Fibroblast of lung (primary cell): ENCODE results near the gene LARP1. TPM values are rescaled to one million over a fixed set of nuclear protein-coding genes. Genes with fewer than 3 reads are reported as not detected.

Source experiments
- DNase-seq, 2 donors: peaks; one replicate each; pipeline versions ENCODE4 v3.0.0 to v3.0.0-alpha.2; 2010; ENCODE audit warnings: low read depth in 2 of 2
- H2AFZ ChIP-seq: 2 replicates; pipeline ENCODE4 v1.5.1; 2012; ENCODE audit warnings: low read length, control low read depth, inconsistent platforms
- H3K27ac ChIP-seq: 2 replicates; pipeline ENCODE4 v1.5.1; 2011; ENCODE audit warnings: low read length, control low read depth; ENCODE audit not compliant: insufficient read depth
- H3K27me3 ChIP-seq: 2 replicates; pipeline ENCODE4 v1.5.1; 2011; ENCODE audit warnings: mild to moderate bottlenecking, low read length; ENCODE audit not compliant: control insufficient read depth, insufficient read depth
- H3K36me3 ChIP-seq: 2 replicates; pipeline ENCODE4 v1.5.1; 2011; ENCODE audit warnings: low read length; ENCODE audit not compliant: control insufficient read depth, insufficient read depth
- H3K4me1 ChIP-seq: 2 replicates; pipeline ENCODE4 v1.5.1; 2011; ENCODE audit warnings: low read length; ENCODE audit not compliant: control insufficient read depth, insufficient read depth; ENCODE audit errors: extremely low read depth
- H3K4me2 ChIP-seq: 2 replicates; pipeline ENCODE4 v1.5.1; 2011; ENCODE audit warnings: low read length, control low read depth; ENCODE audit not compliant: insufficient read depth; ENCODE audit errors: extremely low read depth
- H3K4me3 ChIP-seq, 4 experiments: fragments of 200-600 bp in 1 of 4; sonication (generic) in 1 of 4; replicated peaks in 1 of 4; 2 replicates each; pipeline ENCODE4 v1.5.1; 2011 to 2016; ENCODE audit warnings: low read length in 4 of 4, low read depth in 3 of 4, mild to moderate bottlenecking in 3 of 4, control low read depth in 2 of 4, inconsistent platforms in 1 of 4, mixed read lengths in 1 of 4; ENCODE audit not compliant: insufficient read depth in 1 of 4; ENCODE audit errors: control extremely low read depth in 1 of 4
- H3K79me2 ChIP-seq: 2 replicates; pipeline ENCODE4 v1.5.1; 2012; ENCODE audit warnings: mild to moderate bottlenecking, low read length, inconsistent platforms; ENCODE audit not compliant: control insufficient read depth, insufficient read depth
- H3K9ac ChIP-seq: 2 replicates; pipeline ENCODE4 v1.5.1; 2011; ENCODE audit warnings: mild to moderate bottlenecking, low read length, control low read depth; ENCODE audit not compliant: insufficient read depth
- H3K9me3 ChIP-seq: 2 replicates; pipeline ENCODE4 v1.5.1; 2012; ENCODE audit warnings: low read depth, low read length; ENCODE audit not compliant: control insufficient read depth, insufficient read depth
- H4K20me1 ChIP-seq: 2 replicates; pipeline ENCODE4 v1.5.1; 2011; ENCODE audit warnings: low read length; ENCODE audit not compliant: control insufficient read depth, insufficient read depth; ENCODE audit errors: extremely low read depth
- EZH2 ChIP-seq: IDR thresholded peaks from 2 replicates; pipeline ENCODE4 v1.5.1; 2012; ENCODE audit warnings: low read length, control low read depth, mild to moderate bottlenecking; ENCODE audit errors: missing control alignments
- polyA plus RNA-seq, 2 donors: library from polyadenylated mRNA; depleted of rRNA in 1 of 2; stranded (reverse) in 1 of 2; unstranded in 1 of 2; fragments of >200 nt; gene quantifications; 2 replicates each; pipeline ENCODE4 v1.2.1, GENCODE V29; 2011 to 2012; ENCODE audit warnings: missing spikeins in 1 of 2
- total RNA-seq: library from RNA; depleted of rRNA; stranded (reverse); fragments of >200 nt; gene quantifications from 2 replicates; pipeline ENCODE4 v1.2.1, GENCODE V29; 2014
- TF ChIP-seq, protein P1 (sequence below), 2 donors: IDR thresholded peaks in 1 of 2; conservative IDR thresholded peaks in 1 of 2; 1 replicate in 1 of 2; 2 replicates in 1 of 2; pipeline ENCODE4 v1.5.1; 2011 to 2012; ENCODE audit warnings: low read length in 2 of 2, control low read depth in 1 of 2, inconsistent platforms in 1 of 2, low read depth in 1 of 2, mild to moderate bottlenecking in 1 of 2

Gene LARP1
- total and polyA plus RNA-seq, 2 donors (not counting 1 experiment from before 2014, with no cell fraction given) = 51.0 to 81.3 TPM

DNA sequence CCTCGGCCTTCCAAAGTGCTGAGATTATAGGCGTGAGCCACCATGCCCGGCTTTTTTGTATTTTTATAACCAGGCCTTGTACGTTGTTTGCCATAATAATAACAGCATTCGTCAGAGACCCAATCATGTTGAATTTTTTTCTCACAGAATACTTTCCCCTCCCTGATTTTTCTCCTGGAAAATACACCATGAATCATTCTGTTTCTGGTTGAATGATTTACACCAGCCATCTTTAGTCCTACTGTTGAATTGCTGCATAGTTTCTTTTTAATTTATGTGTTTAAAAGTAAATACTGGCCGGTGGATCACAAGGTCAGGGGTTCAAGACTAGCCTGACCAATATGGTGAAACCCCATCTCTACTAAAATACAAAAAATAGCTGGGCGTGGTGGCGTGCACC lies 106.8 kb downstream of the LARP1 start:
- Histone ChIP-seq H3K27ac (no peak overlapping the region), H3K36me3 (peaks cover 4% of the 10 kb centered on the region), H4K20me1 (no peaks in the 10 kb centered on the region)

DNA sequence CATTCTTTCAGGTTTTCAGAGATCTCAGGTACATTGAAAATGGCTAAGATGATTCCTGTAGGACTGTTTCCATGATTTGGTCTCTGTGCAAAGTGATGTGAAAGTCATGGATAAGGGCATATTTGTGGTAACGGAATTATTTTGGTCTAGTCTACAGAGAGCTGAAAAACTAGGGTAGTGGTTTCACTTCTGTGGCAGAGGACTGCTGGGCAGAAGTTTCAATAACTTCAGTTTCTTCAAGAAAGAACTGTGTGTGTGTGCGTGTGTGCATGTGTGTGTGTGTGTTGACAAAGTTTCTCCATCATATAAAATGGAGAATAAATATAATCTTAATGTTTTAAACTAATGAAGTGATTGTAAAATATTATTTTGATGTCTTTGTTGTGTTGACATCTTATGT lies 107.6 kb downstream of the LARP1 start:
- TF ChIP-seq, protein P1, sequence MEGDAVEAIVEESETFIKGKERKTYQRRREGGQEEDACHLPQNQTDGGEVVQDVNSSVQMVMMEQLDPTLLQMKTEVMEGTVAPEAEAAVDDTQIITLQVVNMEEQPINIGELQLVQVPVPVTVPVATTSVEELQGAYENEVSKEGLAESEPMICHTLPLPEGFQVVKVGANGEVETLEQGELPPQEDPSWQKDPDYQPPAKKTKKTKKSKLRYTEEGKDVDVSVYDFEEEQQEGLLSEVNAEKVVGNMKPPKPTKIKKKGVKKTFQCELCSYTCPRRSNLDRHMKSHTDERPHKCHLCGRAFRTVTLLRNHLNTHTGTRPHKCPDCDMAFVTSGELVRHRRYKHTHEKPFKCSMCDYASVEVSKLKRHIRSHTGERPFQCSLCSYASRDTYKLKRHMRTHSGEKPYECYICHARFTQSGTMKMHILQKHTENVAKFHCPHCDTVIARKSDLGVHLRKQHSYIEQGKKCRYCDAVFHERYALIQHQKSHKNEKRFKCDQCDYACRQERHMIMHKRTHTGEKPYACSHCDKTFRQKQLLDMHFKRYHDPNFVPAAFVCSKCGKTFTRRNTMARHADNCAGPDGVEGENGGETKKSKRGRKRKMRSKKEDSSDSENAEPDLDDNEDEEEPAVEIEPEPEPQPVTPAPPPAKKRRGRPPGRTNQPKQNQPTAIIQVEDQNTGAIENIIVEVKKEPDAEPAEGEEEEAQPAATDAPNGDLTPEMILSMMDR (conservative IDR thresholded peaks at IDR 0.05 in 1 of 2, IDR thresholded peaks at IDR 0.05 in 1 of 2; ENCODE audit: low read depth in 1 of 2, low read length in 2 of 2) = no peak
- TF ChIP-seq EZH2 = no peak
- peaks cover 11% of the 10 kb centered on the region for H3K4me1 ChIP-seq
- DNase-seq = peak in 1 of 2 donors; percentile 57
- H3K36me3 ChIP-seq = peaks cover 4% of the 10 kb centered on the region
- H3K27me3 ChIP-seq = no peaks in the 10 kb centered on the region
- no peaks in the 10 kb centered on the region for H3K9me3 ChIP-seq
- H2AFZ ChIP-seq = no peak overlapping the region
- H3K4me2 ChIP-seq = no peak overlapping the region
- H3K27ac ChIP-seq = no peak overlapping the region
- no peak overlapping the region for H3K9ac ChIP-seq
- H3K4me3 ChIP-seq = no peak overlapping the region
- peaks cover 66% of the 10 kb centered on the region for H3K79me2 ChIP-seq
- H4K20me1 ChIP-seq = no peaks in the 10 kb centered on the region

More for the DNA sequence above, 106.8 kb downstream of the LARP1 start:
- H3K4me3 ChIP-seq = no peak overlapping the region
- no peak overlapping the region for H3K9ac ChIP-seq
- TF ChIP-seq EZH2 = no peak
- TF ChIP-seq, protein P1 (conservative IDR thresholded peaks at IDR 0.05 in 1 of 2, IDR thresholded peaks at IDR 0.05 in 1 of 2; ENCODE audit: low read depth in 1 of 2, low read length in 2 of 2) = no peak
- H3K27me3 ChIP-seq = no peaks in the 10 kb centered on the region
- peaks cover 66% of the 10 kb centered on the region for H3K79me2 ChIP-seq
- H3K4me2 ChIP-seq = no peak overlapping the region
- no peak overlapping the region for H2AFZ ChIP-seq
- no peaks in the 10 kb centered on the region for H3K9me3 ChIP-seq
- peaks cover 11% of the 10 kb centered on the region for H3K4me1 ChIP-seq
- DNase-seq = no peak

DNA sequence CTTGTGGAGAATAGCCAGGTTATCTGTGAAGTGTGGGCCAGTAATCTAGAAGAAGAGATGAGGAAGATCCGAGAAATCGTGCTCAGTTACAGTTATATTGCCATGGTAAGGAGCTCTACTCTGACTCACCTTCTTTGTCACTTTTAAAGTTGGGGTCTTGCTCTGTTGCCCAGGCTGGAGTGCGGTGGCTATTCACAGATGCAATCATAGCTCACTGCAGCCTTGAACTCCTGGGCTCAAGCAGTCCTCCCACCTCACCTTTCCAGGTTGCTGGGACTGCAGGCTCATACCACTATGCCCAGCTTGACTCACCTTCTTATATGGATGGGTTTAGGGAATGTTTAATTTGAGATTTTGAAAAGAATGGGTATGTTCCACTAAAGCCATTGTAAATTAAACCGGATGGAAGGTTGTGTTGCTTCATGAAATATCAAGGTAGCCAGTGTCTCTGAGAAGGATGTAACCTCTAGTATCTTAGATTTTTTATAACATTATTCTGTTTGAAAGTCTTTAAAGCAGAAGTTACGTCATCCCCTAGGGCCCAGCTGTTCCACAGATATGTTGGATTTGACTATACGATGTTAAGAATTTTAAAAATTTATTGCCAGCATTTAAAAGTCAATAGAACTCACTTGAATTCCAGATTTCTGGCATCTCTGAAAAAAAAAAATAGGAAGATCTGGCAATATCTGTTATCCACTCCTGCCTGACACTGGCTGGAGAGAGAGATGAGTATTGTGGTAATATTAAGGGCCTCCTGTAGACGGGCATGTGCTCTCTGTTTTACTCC lies 108.3 kb downstream of the LARP1 start:
- Histone ChIP-seq H3K9ac (no peak overlapping the region), H2AFZ (no peak overlapping the region), H3K36me3 (peaks cover 4% of the 10 kb centered on the region), H3K27ac (no peak overlapping the region), H3K27me3 (no peaks in the 10 kb centered on the region), H3K9me3 (no peaks in the 10 kb centered on the region), H3K79me2 (peaks cover 66% of the 10 kb centered on the region), H3K4me1 (peaks cover 11% of the 10 kb centered on the region), H4K20me1 (no peaks in the 10 kb centered on the region), H3K4me2 (no peak overlapping the region), H3K4me3 (no peak overlapping the region)
- no peak for DNase-seq
- TF ChIP-seq, protein P1 (conservative IDR thresholded peaks at IDR 0.05 in 1 of 2, IDR thresholded peaks at IDR 0.05 in 1 of 2; ENCODE audit: low read depth in 1 of 2, low read length in 2 of 2) = no peak
- TF ChIP-seq EZH2 = no peak
